ENCODE measurements around the gene SASH1.

GRCh38 chr6:148328876-148329555 is 13.6 kb upstream of the SASH1 start:
- TF ChIP-seq TAF1 (IDR thresholded peaks at IDR 0.05; ENCODE audit: borderline replicate concordance, low read depth, low read length): no peak
- TF ChIP-seq POLR2AphosphoS5 (IDR thresholded peaks at IDR 0.05; ENCODE audit: low read depth, low read length): no peak
